ENCODE results near the gene AHCTF1.

DNA sequence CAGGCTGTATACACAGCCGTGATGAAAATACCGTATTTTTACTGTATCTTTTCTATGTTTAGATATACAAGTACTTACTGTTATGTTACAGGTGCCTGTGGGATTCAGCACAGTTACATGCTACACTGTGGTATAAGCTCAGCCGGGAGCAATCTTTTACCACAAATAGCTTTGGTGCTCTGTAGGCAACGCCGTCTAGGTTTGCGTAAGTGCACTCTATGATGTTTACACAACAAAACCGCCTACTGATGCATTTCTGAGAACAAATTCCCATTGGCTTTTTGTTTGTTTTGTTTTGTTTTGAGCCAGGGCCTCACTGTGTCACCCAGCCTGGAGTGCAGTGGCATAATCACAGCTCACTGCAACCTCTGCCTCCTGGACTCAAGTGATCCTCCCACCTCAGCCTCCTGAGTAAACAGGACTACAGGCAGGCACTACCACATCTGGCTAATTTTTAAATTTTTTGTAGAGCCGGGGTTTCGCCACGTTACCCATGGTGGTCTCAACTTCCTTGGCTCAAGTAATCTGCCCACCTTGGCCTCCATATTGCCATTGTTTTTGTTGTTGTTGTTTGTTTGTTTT lies 126.5 kb downstream of the AHCTF1 start:
- no peak for TF ChIP-seq POLR2A (IDR thresholded peaks at IDR 0.05)
- TF ChIP-seq, protein P1, sequence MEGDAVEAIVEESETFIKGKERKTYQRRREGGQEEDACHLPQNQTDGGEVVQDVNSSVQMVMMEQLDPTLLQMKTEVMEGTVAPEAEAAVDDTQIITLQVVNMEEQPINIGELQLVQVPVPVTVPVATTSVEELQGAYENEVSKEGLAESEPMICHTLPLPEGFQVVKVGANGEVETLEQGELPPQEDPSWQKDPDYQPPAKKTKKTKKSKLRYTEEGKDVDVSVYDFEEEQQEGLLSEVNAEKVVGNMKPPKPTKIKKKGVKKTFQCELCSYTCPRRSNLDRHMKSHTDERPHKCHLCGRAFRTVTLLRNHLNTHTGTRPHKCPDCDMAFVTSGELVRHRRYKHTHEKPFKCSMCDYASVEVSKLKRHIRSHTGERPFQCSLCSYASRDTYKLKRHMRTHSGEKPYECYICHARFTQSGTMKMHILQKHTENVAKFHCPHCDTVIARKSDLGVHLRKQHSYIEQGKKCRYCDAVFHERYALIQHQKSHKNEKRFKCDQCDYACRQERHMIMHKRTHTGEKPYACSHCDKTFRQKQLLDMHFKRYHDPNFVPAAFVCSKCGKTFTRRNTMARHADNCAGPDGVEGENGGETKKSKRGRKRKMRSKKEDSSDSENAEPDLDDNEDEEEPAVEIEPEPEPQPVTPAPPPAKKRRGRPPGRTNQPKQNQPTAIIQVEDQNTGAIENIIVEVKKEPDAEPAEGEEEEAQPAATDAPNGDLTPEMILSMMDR (IDR thresholded peaks at IDR 0.05) = no peak

Measured in uterus (tissue), 2 donors.